ENCODE results near the gene NIPA2.

NIPA2 gene

GRCh38 chr15:22811640-22812039 is 26.8 kb upstream of the NIPA2 start:
- TF ChIP-seq CTCF (conservative IDR thresholded peaks at IDR 0.05; ENCODE audit: low read depth, low read length): peak; percentile 41
- H3K4me3 ChIP-seq (ENCODE audit: low read length): no peak overlapping the region
- DNase-seq (ENCODE audit: low read depth): no peak

GRCh38 chr15:22813844-22814243 is 24.6 kb upstream of the NIPA2 start:
- DNase-seq (ENCODE audit: low read depth): no peak
- no peak for TF ChIP-seq CTCF (conservative IDR thresholded peaks at IDR 0.05; ENCODE audit: low read depth, low read length)

GRCh38 chr15:22815766-22816165 is 22.7 kb upstream of the NIPA2 start:
- no peak for DNase-seq (ENCODE audit: low read depth)
- TF ChIP-seq CTCF (conservative IDR thresholded peaks at IDR 0.05; ENCODE audit: low read depth, low read length): no peak
- H3K4me3 ChIP-seq (ENCODE audit: low read length): no peak overlapping the region

More at GRCh38 chr15:22813844-22814243, 24.6 kb upstream of the NIPA2 start:
- H3K4me3 ChIP-seq (ENCODE audit: low read length): no peak overlapping the region

- H3K4me3 ChIP-seq (ENCODE audit: low read length): no peak overlapping the region
- no peak for TF ChIP-seq CTCF (conservative IDR thresholded peaks at IDR 0.05; ENCODE audit: low read depth, low read length)
- no peak for DNase-seq (ENCODE audit: low read depth)
These were observed 18.8 kb upstream of the NIPA2 start for GRCh38 chr15:22819651-22820050.

- no peak for DNase-seq (ENCODE audit: low read depth)
- no peak overlapping the region for H3K4me3 ChIP-seq (ENCODE audit: low read length)
- TF ChIP-seq CTCF (conservative IDR thresholded peaks at IDR 0.05; ENCODE audit: low read depth, low read length): no peak
These were observed 14.9 kb upstream of the NIPA2 start for GRCh38 chr15:22823495-22824128.

GRCh38 chr15:22827125-22827524 is 11.3 kb upstream of the NIPA2 start:
- no peak for TF ChIP-seq CTCF (conservative IDR thresholded peaks at IDR 0.05; ENCODE audit: low read depth, low read length)
- DNase-seq (ENCODE audit: low read depth): no peak
- no peak overlapping the region for H3K4me3 ChIP-seq (ENCODE audit: low read length)

- H3K4me3 ChIP-seq (ENCODE audit: low read length): no peak overlapping the region
- TF ChIP-seq CTCF (conservative IDR thresholded peaks at IDR 0.05; ENCODE audit: low read depth, low read length): no peak
- no peak for DNase-seq (ENCODE audit: low read depth)
These were observed 7.0 kb upstream of the NIPA2 start for GRCh38 chr15:22831473-22831872.

Data from retinal pigment epithelial cell (primary cell).